ENCODE data around the gene ERVH48-1.
"Not testable (repeated sequence)": the region's sequence is repeated elsewhere in the genome, so short reads cannot be mapped to it uniquely, and the experiment has no call there.

GRCh38 chr21:42875811-42876210 lies 49.6 kb downstream of the ERVH48-1 start:
- TF ChIP-seq, protein P1, sequence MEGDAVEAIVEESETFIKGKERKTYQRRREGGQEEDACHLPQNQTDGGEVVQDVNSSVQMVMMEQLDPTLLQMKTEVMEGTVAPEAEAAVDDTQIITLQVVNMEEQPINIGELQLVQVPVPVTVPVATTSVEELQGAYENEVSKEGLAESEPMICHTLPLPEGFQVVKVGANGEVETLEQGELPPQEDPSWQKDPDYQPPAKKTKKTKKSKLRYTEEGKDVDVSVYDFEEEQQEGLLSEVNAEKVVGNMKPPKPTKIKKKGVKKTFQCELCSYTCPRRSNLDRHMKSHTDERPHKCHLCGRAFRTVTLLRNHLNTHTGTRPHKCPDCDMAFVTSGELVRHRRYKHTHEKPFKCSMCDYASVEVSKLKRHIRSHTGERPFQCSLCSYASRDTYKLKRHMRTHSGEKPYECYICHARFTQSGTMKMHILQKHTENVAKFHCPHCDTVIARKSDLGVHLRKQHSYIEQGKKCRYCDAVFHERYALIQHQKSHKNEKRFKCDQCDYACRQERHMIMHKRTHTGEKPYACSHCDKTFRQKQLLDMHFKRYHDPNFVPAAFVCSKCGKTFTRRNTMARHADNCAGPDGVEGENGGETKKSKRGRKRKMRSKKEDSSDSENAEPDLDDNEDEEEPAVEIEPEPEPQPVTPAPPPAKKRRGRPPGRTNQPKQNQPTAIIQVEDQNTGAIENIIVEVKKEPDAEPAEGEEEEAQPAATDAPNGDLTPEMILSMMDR (IDR thresholded peaks at IDR 0.05; ENCODE audit: extremely low read depth in 1 of 2, insufficient read depth in 1 of 2, low read depth in 1 of 2, low read length in 2 of 2), result not testable (repeated sequence)
- not testable (repeated sequence) for TF ChIP-seq POLR2AphosphoS5 (IDR thresholded peaks at IDR 0.05; ENCODE audit: insufficient read depth, low read depth, low read length); POLR2A (IDR thresholded peaks at IDR 0.05; ENCODE audit: low read depth, low read length)
